ENCODE measurements around the gene ENTR1.

DNA sequence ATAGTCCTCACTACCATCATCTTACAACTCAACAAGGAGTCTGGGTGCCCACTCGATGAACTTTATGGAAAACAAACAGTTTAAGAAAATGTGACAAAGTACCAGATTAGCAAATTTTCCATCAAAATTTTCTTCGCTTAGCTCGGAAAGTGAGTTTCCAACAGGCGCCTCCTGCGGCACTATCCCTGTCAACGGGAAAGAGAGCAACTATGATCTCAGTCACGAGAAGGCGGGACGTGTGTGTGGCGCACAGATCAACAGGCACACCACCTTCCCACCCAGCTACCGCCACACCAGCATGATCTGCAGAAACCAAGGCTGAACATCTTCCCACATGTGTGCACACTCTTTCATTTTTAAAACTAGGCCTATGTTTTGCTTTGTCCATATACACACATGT is 42.9 kb upstream of the ENTR1 start:
- TF ChIP-seq, protein P1, sequence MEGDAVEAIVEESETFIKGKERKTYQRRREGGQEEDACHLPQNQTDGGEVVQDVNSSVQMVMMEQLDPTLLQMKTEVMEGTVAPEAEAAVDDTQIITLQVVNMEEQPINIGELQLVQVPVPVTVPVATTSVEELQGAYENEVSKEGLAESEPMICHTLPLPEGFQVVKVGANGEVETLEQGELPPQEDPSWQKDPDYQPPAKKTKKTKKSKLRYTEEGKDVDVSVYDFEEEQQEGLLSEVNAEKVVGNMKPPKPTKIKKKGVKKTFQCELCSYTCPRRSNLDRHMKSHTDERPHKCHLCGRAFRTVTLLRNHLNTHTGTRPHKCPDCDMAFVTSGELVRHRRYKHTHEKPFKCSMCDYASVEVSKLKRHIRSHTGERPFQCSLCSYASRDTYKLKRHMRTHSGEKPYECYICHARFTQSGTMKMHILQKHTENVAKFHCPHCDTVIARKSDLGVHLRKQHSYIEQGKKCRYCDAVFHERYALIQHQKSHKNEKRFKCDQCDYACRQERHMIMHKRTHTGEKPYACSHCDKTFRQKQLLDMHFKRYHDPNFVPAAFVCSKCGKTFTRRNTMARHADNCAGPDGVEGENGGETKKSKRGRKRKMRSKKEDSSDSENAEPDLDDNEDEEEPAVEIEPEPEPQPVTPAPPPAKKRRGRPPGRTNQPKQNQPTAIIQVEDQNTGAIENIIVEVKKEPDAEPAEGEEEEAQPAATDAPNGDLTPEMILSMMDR (IDR thresholded peaks at IDR 0.05 in 2 of 3, conservative IDR thresholded peaks at IDR 0.05 in 1 of 3; ENCODE audit: control insufficient read depth in 2 of 3, extremely low read depth in 1 of 3, insufficient read depth in 1 of 3, low read depth in 3 of 3, low read length in 3 of 3), result no peak
- no peak for TF ChIP-seq POLR2AphosphoS5 (IDR thresholded peaks at IDR 0.05; ENCODE audit: low read length)
- TF ChIP-seq SIN3A (IDR thresholded peaks at IDR 0.05; ENCODE audit: low read depth, low read length), result no peak
- no peak for TF ChIP-seq ZNF274 (IDR thresholded peaks at IDR 0.05; ENCODE audit: insufficient read depth, insufficient read length)
- TF ChIP-seq KLF5 (IDR thresholded peaks at IDR 0.05; ENCODE audit: partially characterized antibody), result no peak

All from GM12878 (cell line).